ENCODE results near the gene TMPRSS5. TPM values are rescaled to one million over a fixed set of nuclear protein-coding genes. Genes with fewer than 3 reads are reported as not detected.

Gene TMPRSS5
- total RNA-seq, 1 donor from 2014 or later, result not detected

GRCh38 chr11:113664981-113665710 is 41.0 kb downstream of the TMPRSS5 start:
- TF ChIP-seq CTCF (IDR thresholded peaks at IDR 0.05), result no peak

GRCh38 chr11:113664069-113664980 is 41.8 kb downstream of the TMPRSS5 start:
- Histone ChIP-seq H3K9me3 (ENCODE audit: low read depth) (peaks cover 9% of the 10 kb centered on the region), H3K79me2 (ENCODE audit: low read depth) (no peaks in the 10 kb centered on the region), H3K27ac (no peak overlapping the region), H3F3A (ENCODE audit: low read depth) (peaks cover 12% of the 10 kb centered on the region), H3K36me3 (no peaks in the 10 kb centered on the region), H3K4me2 (no peak overlapping the region), H2AFZ (replicated peaks) (no peak overlapping the region), H3K9ac (no peak overlapping the region), H3K27me3 (no peaks in the 10 kb centered on the region), H3K4me1 (peaks cover 6% of the 10 kb centered on the region), H4K20me1 (ENCODE audit: low read depth) (no peaks in the 10 kb centered on the region), H3K4me3 (no peak overlapping the region)
- Mint-ChIP-seq H3K27me3 (ENCODE audit: insufficient read depth, low read depth) (no peaks in the 10 kb centered on the region), H3K9me3 (peaks cover 9% of the 10 kb centered on the region), H3K27ac (no peak overlapping the region), H3K4me3 (no peak overlapping the region), H3K36me3 (no peaks in the 10 kb centered on the region), H3K4me1 (peaks cover 5% of the 10 kb centered on the region)
- no peak for DNase-seq (ENCODE audit: low spot score)
- no peak for TF ChIP-seq EZH2 (IDR thresholded peaks at IDR 0.05)
- TF ChIP-seq CTCF (IDR thresholded peaks at IDR 0.05), result no peak
- TF ChIP-seq EZH2phosphoT487 (IDR thresholded peaks at IDR 0.05), result no peak

More at GRCh38 chr11:113664981-113665710, 41.0 kb downstream of the TMPRSS5 start:
- H3F3A ChIP-seq (ENCODE audit: low read depth), result peaks cover 12% of the 10 kb centered on the region
- no peak for DNase-seq (ENCODE audit: low spot score)
- H3K4me1 Mint-ChIP-seq, result peaks cover 5% of the 10 kb centered on the region
- no peak overlapping the region for H3K4me3 ChIP-seq
- peaks cover 9% of the 10 kb centered on the region for H3K9me3 Mint-ChIP-seq
- no peaks in the 10 kb centered on the region for H3K27me3 Mint-ChIP-seq (ENCODE audit: insufficient read depth, low read depth)
- H3K27ac ChIP-seq, result no peak overlapping the region
- no peaks in the 10 kb centered on the region for H3K79me2 ChIP-seq (ENCODE audit: low read depth)
- H3K9me3 ChIP-seq (ENCODE audit: low read depth), result peaks cover 9% of the 10 kb centered on the region
- H3K27me3 ChIP-seq, result no peaks in the 10 kb centered on the region
- no peaks in the 10 kb centered on the region for H3K36me3 Mint-ChIP-seq
- H3K4me2 ChIP-seq, result no peak overlapping the region
- no peak overlapping the region for H3K9ac ChIP-seq
- H3K4me3 Mint-ChIP-seq, result no peak overlapping the region
- peaks cover 7% of the 10 kb centered on the region for H3K4me1 ChIP-seq
- no peaks in the 10 kb centered on the region for H3K36me3 ChIP-seq
- H4K20me1 ChIP-seq (ENCODE audit: low read depth), result no peaks in the 10 kb centered on the region
- no peak overlapping the region for H3K27ac Mint-ChIP-seq
- H2AFZ ChIP-seq (replicated peaks), result no peak overlapping the region

- no peak for DNase-seq (ENCODE audit: low spot score)
- no peak overlapping the region for H3K9ac ChIP-seq
- no peak for TF ChIP-seq EZH2phosphoT487 (IDR thresholded peaks at IDR 0.05)
- TF ChIP-seq EZH2 (IDR thresholded peaks at IDR 0.05), result no peak
- TF ChIP-seq CTCF (IDR thresholded peaks at IDR 0.05), result no peak
Measured at GRCh38 chr11:113663567-113663966, 42.5 kb downstream of the TMPRSS5 start.

More at GRCh38 chr11:113663567-113663966, 42.5 kb downstream of the TMPRSS5 start:
- H3K27ac ChIP-seq, result no peak overlapping the region
- peaks cover 7% of the 10 kb centered on the region for H3F3A ChIP-seq (ENCODE audit: low read depth)
- H3K4me3 ChIP-seq, result no peak overlapping the region
- no peaks in the 10 kb centered on the region for H3K36me3 ChIP-seq
- no peak overlapping the region for H2AFZ ChIP-seq (replicated peaks)
- Mint-ChIP-seq H3K36me3 (no peaks in the 10 kb centered on the region), H3K4me1 (peaks cover under 1% of the 10 kb centered on the region), H3K9me3 (peaks cover 9% of the 10 kb centered on the region), H3K4me3 (no peak overlapping the region), H3K27me3 (ENCODE audit: insufficient read depth, low read depth) (no peaks in the 10 kb centered on the region), H3K27ac (no peak overlapping the region)
- H3K79me2 ChIP-seq (ENCODE audit: low read depth), result no peaks in the 10 kb centered on the region
- no peaks in the 10 kb centered on the region for H3K4me1 ChIP-seq
- no peaks in the 10 kb centered on the region for H4K20me1 ChIP-seq (ENCODE audit: low read depth)
- H3K27me3 ChIP-seq, result no peaks in the 10 kb centered on the region
- peaks cover 9% of the 10 kb centered on the region for H3K9me3 ChIP-seq (ENCODE audit: low read depth)
- no peak overlapping the region for H3K4me2 ChIP-seq
